K562 (cell line): Measurements from ENCODE around the gene OSGEP. TPM values are rescaled to one million over a fixed set of nuclear protein-coding genes. Genes with fewer than 3 reads are reported as not detected.
A peak's percentile ranks its signal among the peaks of the same experiment; 100 is the strongest.

Experiments
- ARID3B ChIP-seq: fragments of 250-450 bp; sonication (Bioruptor Pico); IDR thresholded peaks from 2 replicates; pipeline ENCODE4 v1.4.0; 2020; ENCODE audit warnings: borderline replicate concordance
- CHD1 ChIP-seq: fragments of 200-600 bp; sonication (generic); IDR thresholded peaks from one replicate; pipeline ENCODE4 v1.6.1; 2012; ENCODE audit warnings: mild to moderate bottlenecking, moderate library complexity, low read length, inconsistent platforms
- CSDE1 ChIP-seq, 2 experiments: fragments of 450-650 bp; IDR thresholded peaks; 2 replicates each; pipeline ENCODE4 v1.6.1; 2016; ENCODE audit warnings: mild to moderate bottlenecking in 1 of 2
- FOXA1 ChIP-seq: fragments of 450-650 bp; IDR thresholded peaks from 2 replicates; pipeline ENCODE4 v1.6.1; 2016; ENCODE audit warnings: mild to moderate bottlenecking, borderline replicate concordance
- FOXK2 ChIP-seq, 2 experiments: fragments of 450-650 bp; IDR thresholded peaks in 1 of 2; conservative IDR thresholded peaks in 1 of 2; 2 replicates each; pipeline ENCODE4 v1.6.1; 2016; ENCODE audit warnings: low read depth in 2 of 2, mild to moderate bottlenecking in 1 of 2
- HDAC1 ChIP-seq, 2 experiments: fragments of 450-650 bp; IDR thresholded peaks; 2 replicates each; pipeline ENCODE4 v1.6.1; 2016 to 2017; ENCODE audit warnings: inconsistent platforms in 1 of 2, mild to moderate bottlenecking in 1 of 2, moderate library complexity in 1 of 2
- IRF2 ChIP-seq: sonication (generic); formaldehyde crosslinking; IDR thresholded peaks from 2 replicates; pipeline ENCODE4 v1.8.1; 2022; ENCODE audit warnings: mild to moderate bottlenecking, missing genetic modification reagents
- MEIS2 ChIP-seq: fragments of 450-650 bp; IDR thresholded peaks from 2 replicates; pipeline ENCODE4 v1.6.1; 2014; ENCODE audit warnings: mild to moderate bottlenecking; ENCODE audit not compliant: partially characterized antibody
- NR2C2 ChIP-seq, 2 experiments: fragments of 200-800 bp in 1 of 2; sonication (Bioruptor generic) in 1 of 2; sonication (generic) in 1 of 2; formaldehyde crosslinking in 1 of 2; IDR thresholded peaks; 2 replicates each; pipeline versions ENCODE4 v1.6.1 to v1.8.0; 2016 to 2022; ENCODE audit warnings: mild to moderate bottlenecking in 1 of 2, missing compliant biosample characterization in 1 of 2, missing genetic modification characterization in 1 of 2, missing genetic modification reagents in 1 of 2
- NR4A1 ChIP-seq, 2 experiments: fragments of 250-450 bp in 1 of 2; fragments of 450-650 bp in 1 of 2; sonication (Bioruptor Pico) in 1 of 2; IDR thresholded peaks; 2 replicates each; pipeline versions ENCODE4 v1.4.0 to v1.6.1; 2016 to 2020; ENCODE audit warnings: mild to moderate bottlenecking in 2 of 2, missing compliant biosample characterization in 1 of 2, missing genetic modification characterization in 1 of 2, moderate library complexity in 1 of 2
- PREB ChIP-seq: sonication (generic); formaldehyde crosslinking; IDR thresholded peaks from 2 replicates; pipeline ENCODE4 v1.8.1; 2023; ENCODE audit warnings: mild to moderate bottlenecking, missing genetic modification reagents
- SMC3 ChIP-seq: conservative IDR thresholded peaks from 2 replicates; pipeline ENCODE4 v1.6.1; 2011; ENCODE audit warnings: low read depth, low read length, improper control_type of control experiment; ENCODE audit not compliant: insufficient read depth
- SUPT5H ChIP-seq: fragments of 450-650 bp; IDR thresholded peaks from 2 replicates; pipeline ENCODE4 v1.6.1; 2016
- TARDBP ChIP-seq: fragments of 450-650 bp; IDR thresholded peaks from 2 replicates; pipeline ENCODE4 v1.6.1; 2016
- TSC22D4 ChIP-seq: fragments of 450-650 bp; IDR thresholded peaks from 2 replicates; pipeline ENCODE4 v1.6.1; 2016; ENCODE audit warnings: missing genetic modification characterization, missing biosample characterization, control low read depth
- USF2 ChIP-seq: sonication (generic); formaldehyde crosslinking; IDR thresholded peaks from 2 replicates; pipeline ENCODE4 v1.5.0; 2020; ENCODE audit warnings: missing genetic modification reagents
- XRCC4 ChIP-seq: IDR thresholded peaks from one replicate; pipeline ENCODE4 v1.6.1; 2011; ENCODE audit not compliant: insufficient read depth, insufficient read length; ENCODE audit errors: extremely low read depth
- ZC3H4 ChIP-seq: sonication (generic); formaldehyde crosslinking; IDR thresholded peaks from 2 replicates; pipeline ENCODE4 v1.9.0; 2021; ENCODE audit warnings: missing genetic modification reagents, borderline replicate concordance
- ZC3H8 ChIP-seq: fragments of 450-650 bp; IDR thresholded peaks from 2 replicates; pipeline ENCODE4 v1.6.1; 2017
- ZFP30 ChIP-seq: fragments of 250-450 bp; sonication (Bioruptor Pico); IDR thresholded peaks from 2 replicates; pipeline ENCODE4 v1.8.0; 2022; ENCODE audit warnings: moderate library complexity, mild to moderate bottlenecking, inconsistent platforms, borderline replicate concordance
- ZNF165 ChIP-seq: fragments of 250-450 bp; sonication (Bioruptor Pico); IDR thresholded peaks from 2 replicates; pipeline ENCODE4 v1.4.0; 2020; ENCODE audit warnings: borderline replicate concordance
- ZNF174 ChIP-seq: fragments of 250-450 bp; sonication (Bioruptor Pico); IDR thresholded peaks from 2 replicates; pipeline ENCODE4 v1.4.0; 2020; ENCODE audit warnings: mild to moderate bottlenecking
- ZNF3 ChIP-seq: fragments of 250-450 bp; sonication (Bioruptor Pico); IDR thresholded peaks from 2 replicates; pipeline ENCODE4 v1.5.0; 2021; ENCODE audit warnings: mild to moderate bottlenecking, moderate library complexity
- ZNF589 ChIP-seq: fragments of 200-800 bp; sonication (Bioruptor generic); IDR thresholded peaks from 2 replicates; pipeline ENCODE4 v1.6.1; 2016; ENCODE audit warnings: low read depth, missing genetic modification characterization, missing compliant biosample characterization
- ZNF696 ChIP-seq: fragments of 250-450 bp; sonication (Bioruptor Pico); conservative IDR thresholded peaks from 2 replicates; pipeline ENCODE4 v1.4.0; 2020; ENCODE audit warnings: mild to moderate bottlenecking, moderate library complexity
- ZNF79 ChIP-seq: fragments of 250-450 bp; sonication (Bioruptor Pico); IDR thresholded peaks from 2 replicates; pipeline ENCODE4 v1.4.0; 2020; ENCODE audit warnings: low read depth, mild to moderate bottlenecking, moderate library complexity
- ZZZ3 ChIP-seq: fragments of 450-650 bp; IDR thresholded peaks from 2 replicates; pipeline ENCODE4 v1.6.1; 2016; ENCODE audit warnings: antibody characterized with exemption, mild to moderate bottlenecking, moderate library complexity
- polyA plus RNA-seq, 8 experiments: library from polyadenylated mRNA; depleted of rRNA in 4 of 8; stranded (reverse) in 5 of 8; unstranded in 3 of 8; fragments of >200 nt; fragmentation: Nextera tagmentation in 2 of 8; fragmentation: Illumina TruSeq in 1 of 8; extraction: Ambion mirVana in 2 of 8; extraction: Trizol in 1 of 8; gene quantifications; 2 replicates each; pipeline versions ENCODE4 v1.2.1 to v1.2.3, GENCODE V29; 2011 to 2014; ENCODE audit warnings: inconsistent platforms in 1 of 8, missing spikeins in 1 of 8
- total RNA-seq, 7 experiments: library from RNA; depleted of rRNA in 6 of 7; stranded (reverse); fragments of >200 nt in 6 of 7; fragmentation: Illumina TruSeq in 2 of 7; extraction: Trizol in 2 of 7; gene quantifications; 2 replicates each; pipeline versions ENCODE4 v1.2.1 to v1.2.3, GENCODE V29; 2011 to 2021; ENCODE audit warnings: low replicate concordance in 1 of 7

Gene OSGEP
- total and polyA plus RNA-seq, 9 of the 15 experiments (the other 6 are each of a cell fraction or from before 2014, with no cell fraction given) = 32.1 to 59.2 (median 44.1) TPM

- TF ChIP-seq USF2 (no peak), FOXA1 (no peak), ZZZ3 (no peak), CSDE1 (IDR thresholded peaks at IDR 0.05) (no peak), ZNF696 (no peak), HDAC1 (IDR thresholded peaks at IDR 0.05) (no peak; a peak in 1 of 4 replicates), XRCC4 (no peak), ZNF3 (no peak), ZC3H4 (no peak), NR4A1 (CRISPR knock-in tag; IDR thresholded peaks at IDR 0.05) (no peak), NR4A1 (tag; IDR thresholded peaks at IDR 0.05) (no peak), CHD1 (no peak), TSC22D4 (tag) (no peak), MEIS2 (no peak), ZNF165 (CRISPR knock-in tag) (no peak), PREB (CRISPR knock-in tag) (no peak), ZNF79 (no peak), ZNF174 (CRISPR knock-in tag) (no peak), TARDBP (no peak), SUPT5H (peak; percentile 76), IRF2 (no peak), ZNF589 (CRISPR knock-in tag) (no peak), ARID3B (CRISPR knock-in tag) (no peak), FOXK2 (conservative IDR thresholded peaks at IDR 0.05 in 1 of 2, IDR thresholded peaks at IDR 0.05 in 1 of 2; ENCODE audit: low read depth in 2 of 2) (peak in 1 of 2 experiments; percentile 34; a peak in 1 of 4 replicates), ZC3H8 (no peak), NR2C2 (CRISPR knock-in tag; IDR thresholded peaks at IDR 0.05) (no peak), NR2C2 (tag; IDR thresholded peaks at IDR 0.05) (0 out of 2 replicates have a peak, but pooled peaks have one; percentile 40), ZFP30 (no peak), SMC3 (no peak)
Measured at GRCh38 chr14:20412876-20413743, 41.5 kb downstream of the OSGEP start, which contains the start of gene TEP1 (continued).
